NB4 (cell line): ENCODE data around the gene MGA.

ENCODE experiments used
- CTCF ChIP-seq: IDR thresholded peaks from one replicate; pipeline ENCODE4 v1.5.1; 2012; ENCODE audit warnings: low read depth, low read length
- MAX ChIP-seq: IDR thresholded peaks from 2 replicates; pipeline ENCODE4 v1.6.1; 2011; ENCODE audit warnings: low read depth, low read length
- MYC ChIP-seq: IDR thresholded peaks from 2 replicates; pipeline ENCODE4 v1.6.1; 2011; ENCODE audit warnings: low read depth, low read length
- POLR2A ChIP-seq: IDR thresholded peaks from 2 replicates; pipeline ENCODE4 v1.6.1; 2011; ENCODE audit warnings: mild to moderate bottlenecking; ENCODE audit not compliant: insufficient read length; ENCODE audit errors: extremely low read depth

GRCh38 chr15:41630616-41631217 is 29.5 kb upstream of the MGA start:
- no peak for TF ChIP-seq CTCF
- no peak for TF ChIP-seq MYC
- no peak for TF ChIP-seq POLR2A
- TF ChIP-seq MAX = no peak
